CD4-positive, CD25-positive, alpha-beta regulatory T cell (primary cell): ENCODE data around the gene GHR. TPM values are rescaled to one million over a fixed set of nuclear protein-coding genes. Genes with fewer than 3 reads are reported as not detected.

Source experiments
- ATAC-seq, 2 donors: fragments of 150-1000 bp; cut with Tn5 transposase; one replicate each; pipeline ENCODE4 v1.10.0; 2021; ENCODE audit warnings: low read depth in 2 of 2, moderate number of reproducible peaks in 2 of 2, moderate library complexity in 1 of 2
- DNase-seq, 3 donors: peaks; one replicate each; pipeline versions ENCODE4 v3.0.0 to v3.0.0-alpha.2; 2012 to 2022; ENCODE audit warnings: mixed read lengths in 1 of 3
- H3K27ac ChIP-seq: one replicate; pipeline ENCODE4 v1.7.0; 2013; ENCODE audit warnings: mild to moderate bottlenecking, low read length; ENCODE audit not compliant: insufficient read depth, poor library complexity, severe bottlenecking
- H3K27me3 ChIP-seq: one replicate; pipeline ENCODE4 v1.7.0; 2013; ENCODE audit warnings: low read length; ENCODE audit not compliant: control insufficient read depth, insufficient read depth
- H3K36me3 ChIP-seq: one replicate; pipeline ENCODE4 v1.7.0; 2013; ENCODE audit warnings: mild to moderate bottlenecking, low read length, moderate library complexity; ENCODE audit not compliant: control insufficient read depth, insufficient read depth
- H3K4me1 ChIP-seq: 2 replicates; pipeline ENCODE4 v1.7.0; 2013; ENCODE audit warnings: mild to moderate bottlenecking, low read length; ENCODE audit not compliant: insufficient read depth, control insufficient read depth, poor library complexity, severe bottlenecking
- H3K4me3 ChIP-seq: one replicate; pipeline ENCODE4 v1.7.0; 2013; ENCODE audit warnings: low read depth, mild to moderate bottlenecking, low read length, moderate library complexity
- H3K9me3 ChIP-seq, 2 experiments: 1 replicate in 1 of 2; 2 replicates in 1 of 2; pipeline ENCODE4 v1.7.0; 2013; ENCODE audit warnings: low read length in 2 of 2, mild to moderate bottlenecking in 1 of 2, moderate library complexity in 1 of 2; ENCODE audit not compliant: control insufficient read depth in 2 of 2
- H3K27ac Mint-ChIP-seq, 3 donors: one replicate each; pipeline ENCODE4 v1.8.0; 2020 to 2022; ENCODE audit warnings: mild to moderate bottlenecking in 3 of 3, mixed read lengths in 3 of 3, moderate library complexity in 2 of 3
- H3K27me3 Mint-ChIP-seq: one replicate; pipeline ENCODE4 v1.8.0; 2022; ENCODE audit warnings: mild to moderate bottlenecking, mixed read lengths
- H3K36me3 Mint-ChIP-seq: one replicate; pipeline ENCODE4 v1.8.0; 2020; ENCODE audit warnings: mixed read lengths
- H3K4me1 Mint-ChIP-seq, 4 donors: one replicate each; pipeline ENCODE4 v1.8.0; 2020 to 2022; ENCODE audit warnings: mixed read lengths in 4 of 4, mild to moderate bottlenecking in 1 of 4
- H3K4me3 Mint-ChIP-seq, 4 donors: one replicate each; pipeline ENCODE4 v1.8.0; 2020 to 2022; ENCODE audit warnings: mild to moderate bottlenecking in 4 of 4, mixed read lengths in 4 of 4, moderate library complexity in 3 of 4
- H3K9me3 Mint-ChIP-seq, 7 donors: one replicate each; pipeline ENCODE4 v1.8.0; 2020 to 2022; ENCODE audit warnings: mixed read lengths in 7 of 7, mild to moderate bottlenecking in 3 of 7, moderate library complexity in 2 of 7
- polyA plus RNA-seq, 4 donors: library from polyadenylated mRNA; unstranded; fragments of 300-500 nt; fragmentation: Illumina TruSeq; gene quantifications; one replicate each; pipeline ENCODE4 v1.2.3, GENCODE V29; 2021
- total RNA-seq: library from RNA; stranded (reverse); gene quantifications from one replicate; pipeline ENCODE4 v1.2.3, GENCODE V29; 2022

Gene GHR
- total and polyA plus RNA-seq, 5 donors from 2014 or later = not detected

- no peaks in the 10 kb centered on the region for H3K36me3 ChIP-seq
These were observed 71.2 kb downstream of the GHR start for GRCh38 chr5:42494414-42494813.

GRCh38 chr5:42495914-42496313 lies 72.7 kb downstream of the GHR start:
- H3K36me3 ChIP-seq = no peaks in the 10 kb centered on the region
- no peaks in the 10 kb centered on the region for H3K27me3 ChIP-seq
- no peak for DNase-seq
- Mint-ChIP-seq H3K27ac (no peak overlapping the region), H3K36me3 (no peaks in the 10 kb centered on the region), H3K4me3 (no peak overlapping the region), H3K4me1 (no peaks in the 10 kb centered on the region), H3K9me3 (peaks cover 0 to 5% (median 0%) of the 10 kb centered on the region in 7 donors), H3K27me3 (no peaks in the 10 kb centered on the region)
- H3K4me3 ChIP-seq = no peak overlapping the region
- H3K27ac ChIP-seq = no peak overlapping the region
- H3K4me1 ChIP-seq = no peaks in the 10 kb centered on the region
- ATAC-seq = no peak
- H3K9me3 ChIP-seq = no peaks in the 10 kb centered on the region

More at GRCh38 chr5:42494414-42494813, 71.2 kb downstream of the GHR start:
- Mint-ChIP-seq H3K4me1 (no peaks in the 10 kb centered on the region), H3K9me3 (peaks cover 0 to 5% (median 0%) of the 10 kb centered on the region in 7 donors), H3K4me3 (no peak overlapping the region), H3K36me3 (no peaks in the 10 kb centered on the region), H3K27ac (no peak overlapping the region), H3K27me3 (no peaks in the 10 kb centered on the region)
- no peak for ATAC-seq
- Histone ChIP-seq H3K27ac (no peak overlapping the region), H3K4me3 (no peak overlapping the region), H3K9me3 (no peaks in the 10 kb centered on the region), H3K4me1 (no peaks in the 10 kb centered on the region), H3K27me3 (no peaks in the 10 kb centered on the region)
- no peak for DNase-seq

GRCh38 chr5:42496397-42497156 lies 73.3 kb downstream of the GHR start:
- no peaks in the 10 kb centered on the region for H3K4me1 ChIP-seq
- Mint-ChIP-seq H3K27me3 (no peaks in the 10 kb centered on the region), H3K27ac (no peak overlapping the region), H3K9me3 (peaks cover 0 to 8% (median 0%) of the 10 kb centered on the region in 7 donors), H3K4me3 (no peak overlapping the region), H3K4me1 (no peaks in the 10 kb centered on the region), H3K36me3 (no peaks in the 10 kb centered on the region)
- DNase-seq = no peak
- ATAC-seq = no peak
- no peak overlapping the region for H3K27ac ChIP-seq
- H3K27me3 ChIP-seq = no peaks in the 10 kb centered on the region
- H3K9me3 ChIP-seq = no peaks in the 10 kb centered on the region
- no peak overlapping the region for H3K4me3 ChIP-seq
- H3K36me3 ChIP-seq = no peaks in the 10 kb centered on the region

GRCh38 chr5:42498000-42498399 lies 74.8 kb downstream of the GHR start:
- no peak overlapping the region for H3K4me3 Mint-ChIP-seq
- H3K27ac Mint-ChIP-seq = no peak overlapping the region
- H3K36me3 ChIP-seq = no peaks in the 10 kb centered on the region
- H3K9me3 ChIP-seq = no peaks in the 10 kb centered on the region
- no peak overlapping the region for H3K27ac ChIP-seq
- no peaks in the 10 kb centered on the region for H3K4me1 ChIP-seq
- DNase-seq = no peak
- no peaks in the 10 kb centered on the region for H3K27me3 ChIP-seq
- H3K9me3 Mint-ChIP-seq = peaks cover 0 to 13% (median 0%) of the 10 kb centered on the region in 7 donors
- no peaks in the 10 kb centered on the region for H3K27me3 Mint-ChIP-seq
- no peak for ATAC-seq
- H3K4me1 Mint-ChIP-seq = no peaks in the 10 kb centered on the region
- no peak overlapping the region for H3K4me3 ChIP-seq
- no peaks in the 10 kb centered on the region for H3K36me3 Mint-ChIP-seq

GRCh38 chr5:42499016-42499415 lies 75.8 kb downstream of the GHR start:
- Histone ChIP-seq H3K4me3 (no peak overlapping the region), H3K36me3 (no peaks in the 10 kb centered on the region), H3K27me3 (no peaks in the 10 kb centered on the region), H3K9me3 (no peaks in the 10 kb centered on the region), H3K4me1 (no peaks in the 10 kb centered on the region), H3K27ac (no peak overlapping the region)
- no peak overlapping the region for H3K27ac Mint-ChIP-seq
- no peak for ATAC-seq
- H3K36me3 Mint-ChIP-seq = no peaks in the 10 kb centered on the region
- no peaks in the 10 kb centered on the region for H3K27me3 Mint-ChIP-seq
- H3K9me3 Mint-ChIP-seq = peaks cover 0 to 14% (median 0%) of the 10 kb centered on the region in 7 donors
- DNase-seq = no peak
- no peaks in the 10 kb centered on the region for H3K4me1 Mint-ChIP-seq
- H3K4me3 Mint-ChIP-seq = no peak overlapping the region

GRCh38 chr5:42500003-42500599 lies 76.9 kb downstream of the GHR start:
- Mint-ChIP-seq H3K36me3 (no peaks in the 10 kb centered on the region), H3K4me1 (no peaks in the 10 kb centered on the region), H3K4me3 (no peak overlapping the region), H3K9me3 (peaks cover 0 to 14% (median 0%) of the 10 kb centered on the region in 7 donors), H3K27me3 (no peaks in the 10 kb centered on the region), H3K27ac (no peak overlapping the region)
- Histone ChIP-seq H3K4me3 (no peak overlapping the region), H3K27me3 (no peaks in the 10 kb centered on the region), H3K27ac (no peak overlapping the region), H3K9me3 (no peaks in the 10 kb centered on the region), H3K36me3 (no peaks in the 10 kb centered on the region), H3K4me1 (no peaks in the 10 kb centered on the region)
- DNase-seq (no peak), ATAC-seq (no peak)

GRCh38 chr5:42502613-42503470 lies 79.6 kb downstream of the GHR start:
- Histone ChIP-seq H3K27ac (no peak overlapping the region), H3K27me3 (no peaks in the 10 kb centered on the region), H3K36me3 (no peaks in the 10 kb centered on the region), H3K9me3 (no peaks in the 10 kb centered on the region), H3K4me3 (no peak overlapping the region), H3K4me1 (no peaks in the 10 kb centered on the region)
- Mint-ChIP-seq H3K27me3 (no peaks in the 10 kb centered on the region), H3K9me3 (peaks cover 0 to 12% (median 0%) of the 10 kb centered on the region in 7 donors), H3K4me1 (no peaks in the 10 kb centered on the region), H3K4me3 (no peak overlapping the region), H3K27ac (no peak overlapping the region), H3K36me3 (no peaks in the 10 kb centered on the region)
- ATAC-seq (no peak), DNase-seq (no peak)
